Measurements from ENCODE around the gene KLK15.
A peak's percentile ranks its signal among the peaks of the same experiment; 100 is the strongest.
"Not testable (repeated sequence)": the region's sequence is repeated elsewhere in the genome, so short reads cannot be mapped to it uniquely, and the experiment has no call there.

The KLK15 gene

GRCh38 chr19:50794876-50795663 lies 38.3 kb downstream of the KLK15 start:
- DNase-seq: no peak

GRCh38 chr19:50794074-50794875 lies 39.1 kb downstream of the KLK15 start:
- no peak for DNase-seq

- DNase-seq: no peak
These were observed 39.8 kb downstream of the KLK15 start for GRCh38 chr19:50793558-50794065.

- no peak for DNase-seq
These were observed 40.8 kb downstream of the KLK15 start for GRCh38 chr19:50792272-50793250.

- no peak for DNase-seq
These were observed 41.6 kb downstream of the KLK15 start for GRCh38 chr19:50791594-50792271.

GRCh38 chr19:50790922-50791467 lies 42.4 kb downstream of the KLK15 start:
- DNase-seq: no peak

- DNase-seq: no peak
These were observed 43.0 kb downstream of the KLK15 start, which contains the start of gene ACP4 for GRCh38 chr19:50790396-50790795. Gene ACP4, plus strand, starts transcription at chr19:50790415. Its CDS starts 0 bp downstream, at chr19:50790415.

- no peak for DNase-seq
These were observed 48.0 kb downstream of the KLK15 start for GRCh38 chr19:50785329-50785728.

- DNase-seq: no peak
These were observed 48.7 kb downstream of the KLK15 start for GRCh38 chr19:50784710-50785109.

GRCh38 chr19:50783848-50784152 lies 49.6 kb downstream of the KLK15 start:
- DNase-seq: not testable (repeated sequence)

GRCh38 chr19:50780753-50781435 lies 52.5 kb downstream of the KLK15 start:
- DNase-seq: no peak

GRCh38 chr19:50779504-50780457 lies 53.6 kb downstream of the KLK15 start:
- DNase-seq: no peak

- no peak for DNase-seq
These were observed 54.4 kb downstream of the KLK15 start for GRCh38 chr19:50778906-50779430.

GRCh38 chr19:50777830-50778303 lies 55.5 kb downstream of the KLK15 start:
- DNase-seq: peak; percentile 32

GRCh38 chr19:50777261-50777660 lies 56.1 kb downstream of the KLK15 start:
- DNase-seq: no peak

- no peak for DNase-seq
These were observed 57.2 kb downstream of the KLK15 start for GRCh38 chr19:50776131-50776530.

Measured in inflammatory macrophage treated with lipopolysaccharide for 4 hours (primary cell).